Measurements from ENCODE around the gene GPR183. TPM values are rescaled to one million over a fixed set of nuclear protein-coding genes. Genes with fewer than 3 reads are reported as not detected.

The GPR183 gene
- total and polyA plus RNA-seq, 2 experiments from 2014 or later = 0.25 TPM; not detected in 1

DNA sequence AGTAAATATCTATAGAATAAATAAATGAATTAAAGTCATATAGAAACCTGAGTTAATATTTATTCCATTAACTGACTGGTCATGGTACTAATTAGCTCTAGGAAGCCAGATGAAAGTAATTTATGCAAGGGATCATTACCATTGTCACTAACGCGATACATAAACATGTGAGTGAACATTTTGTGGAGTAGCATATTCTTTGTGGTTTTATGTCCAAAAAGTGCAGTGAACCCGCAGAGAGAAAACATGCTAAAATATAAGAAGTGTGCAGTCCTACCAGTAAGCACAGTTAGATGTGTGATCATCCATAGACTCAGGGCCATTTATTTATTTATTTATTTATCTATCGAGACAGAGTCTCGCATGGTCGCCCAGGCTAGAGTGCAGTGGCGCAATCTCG is 1.6 kb downstream of the GPR183 start:
- TF ChIP-seq EZH2 (IDR thresholded peaks at IDR 0.05; ENCODE audit: insufficient read depth, poor library complexity, severe bottlenecking) (no peak), EZH2phosphoT487 (IDR thresholded peaks at IDR 0.05; ENCODE audit: insufficient read depth, low read depth) (no peak)
- no peak overlapping the region for H3K9ac ChIP-seq
- H3K4me3 ChIP-seq = no peak overlapping the region
- H3K9me3 ChIP-seq (ENCODE audit: low read depth) = no peaks in the 10 kb centered on the region
- no peaks in the 10 kb centered on the region for H3K36me3 ChIP-seq (ENCODE audit: low read depth)
- H3K9me2 ChIP-seq (ENCODE audit: insufficient read depth) = no peaks in the 10 kb centered on the region
- no peak overlapping the region for H2AFZ ChIP-seq
- peaks cover 37% of the 10 kb centered on the region for H3K4me1 ChIP-seq (ENCODE audit: insufficient read depth)
- H3K4me2 ChIP-seq (ENCODE audit: unreplicated experiment) = no peak overlapping the region
- no peak for DNase-seq
- WGBS, 2 experiments (ENCODE audit: low coverage in 1 of 2, low lambda C conversion rate in 2 of 2, missing lambda C conversion rate in 2 of 2) = 86 to 91% methylated on average over 8 of the region's 8 CpGs
- H3F3A ChIP-seq (ENCODE audit: insufficient read depth) = peaks cover 35% of the 10 kb centered on the region
- H3K79me2 ChIP-seq (ENCODE audit: insufficient read depth) = 0 out of 2 replicates have a peak, but pooled peaks cover 4% of the 10 kb centered on the region
- H4K20me1 ChIP-seq (ENCODE audit: insufficient read depth) = no peaks in the 10 kb centered on the region
- in situ Hi-C loops (cut with MboI) = no loop called here
- no peak overlapping the region for H3K27ac ChIP-seq
- no peaks in the 10 kb centered on the region for H3K27me3 ChIP-seq (replicated peaks; ENCODE audit: insufficient read depth)

DNA sequence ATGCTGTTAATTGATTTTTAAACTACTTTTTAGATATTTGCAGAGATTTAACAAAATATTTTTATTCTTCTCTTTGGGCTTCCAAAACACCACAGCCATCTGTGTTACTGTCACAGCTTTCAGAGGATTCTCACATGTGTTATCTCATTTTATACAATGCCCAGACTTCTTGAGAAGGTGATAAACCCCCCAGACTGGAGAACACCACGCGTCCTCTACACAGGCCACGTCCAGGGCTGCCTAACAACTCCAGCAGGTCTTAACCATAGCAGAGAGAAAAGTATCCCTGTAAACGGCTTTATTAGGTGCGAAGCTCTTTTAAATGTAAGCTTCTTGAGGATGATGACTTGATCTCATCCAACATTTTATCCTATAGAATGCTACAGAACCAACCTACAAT is 2.0 kb downstream of the GPR183 start:
- WGBS, 2 experiments (ENCODE audit: low coverage in 1 of 2, low lambda C conversion rate in 2 of 2, missing lambda C conversion rate in 2 of 2) = 96 to 98% methylated on average over 5 of the region's 5 CpGs
- Histone ChIP-seq H3K79me2 (ENCODE audit: insufficient read depth) (0 out of 2 replicates have a peak, but pooled peaks cover 4% of the 10 kb centered on the region), H3K27ac (no peak overlapping the region), H3K9ac (no peak overlapping the region), H3K9me2 (ENCODE audit: insufficient read depth) (no peaks in the 10 kb centered on the region), H3K4me2 (ENCODE audit: unreplicated experiment) (no peak overlapping the region), H2AFZ (no peak overlapping the region), H3K4me3 (no peak overlapping the region), H3K36me3 (ENCODE audit: low read depth) (no peaks in the 10 kb centered on the region), H3F3A (ENCODE audit: insufficient read depth) (peaks cover 33% of the 10 kb centered on the region), H3K4me1 (ENCODE audit: insufficient read depth) (peaks cover 34% of the 10 kb centered on the region), H3K9me3 (ENCODE audit: low read depth) (no peaks in the 10 kb centered on the region), H3K27me3 (replicated peaks; ENCODE audit: insufficient read depth) (no peaks in the 10 kb centered on the region), H4K20me1 (ENCODE audit: insufficient read depth) (no peaks in the 10 kb centered on the region)
- TF ChIP-seq EZH2phosphoT487 (IDR thresholded peaks at IDR 0.05; ENCODE audit: insufficient read depth, low read depth) = no peak
- TF ChIP-seq EZH2 (IDR thresholded peaks at IDR 0.05; ENCODE audit: insufficient read depth, poor library complexity, severe bottlenecking) = no peak
- in situ Hi-C loops (cut with MboI) = no loop called here
- no peak for DNase-seq

DNA sequence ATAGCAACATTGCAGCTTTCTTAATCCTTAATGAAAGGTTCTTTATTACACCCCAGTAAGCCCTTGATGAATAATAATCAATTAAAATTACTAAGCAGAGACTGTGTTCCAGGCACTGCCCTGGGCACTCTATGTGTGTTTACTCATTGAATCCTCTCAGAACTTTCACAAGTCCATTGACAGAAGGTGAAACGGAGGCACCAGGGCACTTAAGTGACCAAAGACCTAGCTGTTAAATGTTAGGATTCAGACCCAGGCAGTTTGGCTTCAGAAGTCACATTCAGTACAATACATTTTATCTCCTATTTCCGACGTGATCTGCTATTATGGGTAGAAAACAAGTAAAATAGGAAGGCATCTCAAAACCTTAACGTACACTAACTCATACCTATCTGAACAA is 2.7 kb downstream of the GPR183 start:
- no peak overlapping the region for H3K4me3 ChIP-seq
- no peak overlapping the region for H3K9ac ChIP-seq
- no peak overlapping the region for H2AFZ ChIP-seq
- no peak for DNase-seq
- in situ Hi-C loops (cut with MboI) = no loop called here
- no peaks in the 10 kb centered on the region for H3K27me3 ChIP-seq (replicated peaks; ENCODE audit: insufficient read depth)
- WGBS, 2 experiments (ENCODE audit: low coverage in 1 of 2, low lambda C conversion rate in 2 of 2, missing lambda C conversion rate in 2 of 2) = 90 to 95% methylated on average over 4 of the region's 4 CpGs
- H3K9me3 ChIP-seq (ENCODE audit: low read depth) = no peaks in the 10 kb centered on the region
- no peaks in the 10 kb centered on the region for H3K9me2 ChIP-seq (ENCODE audit: insufficient read depth)
- peaks cover 26% of the 10 kb centered on the region for H3F3A ChIP-seq (ENCODE audit: insufficient read depth)
- H3K4me1 ChIP-seq (ENCODE audit: insufficient read depth) = peaks cover 28% of the 10 kb centered on the region
- H3K79me2 ChIP-seq (ENCODE audit: insufficient read depth) = 0 out of 2 replicates have a peak, but pooled peaks cover 4% of the 10 kb centered on the region
- no peaks in the 10 kb centered on the region for H3K36me3 ChIP-seq (ENCODE audit: low read depth)
- no peaks in the 10 kb centered on the region for H4K20me1 ChIP-seq (ENCODE audit: insufficient read depth)
- no peak overlapping the region for H3K27ac ChIP-seq
- H3K4me2 ChIP-seq (ENCODE audit: unreplicated experiment) = no peak overlapping the region
- TF ChIP-seq EZH2phosphoT487 (IDR thresholded peaks at IDR 0.05; ENCODE audit: insufficient read depth, low read depth) (no peak), EZH2 (IDR thresholded peaks at IDR 0.05; ENCODE audit: insufficient read depth, poor library complexity, severe bottlenecking) (no peak)

- no peaks in the 10 kb centered on the region for H3K9me3 ChIP-seq (ENCODE audit: low read depth)
- TF ChIP-seq EZH2phosphoT487 (IDR thresholded peaks at IDR 0.05; ENCODE audit: insufficient read depth, low read depth) (no peak), EZH2 (IDR thresholded peaks at IDR 0.05; ENCODE audit: insufficient read depth, poor library complexity, severe bottlenecking) (no peak)
- DNase-seq = no peak
- H2AFZ ChIP-seq = no peak overlapping the region
- in situ Hi-C loops (cut with MboI) = no loop called here
- no peak overlapping the region for H3K9ac ChIP-seq
- H3K4me1 ChIP-seq (ENCODE audit: insufficient read depth) = peaks cover 22% of the 10 kb centered on the region
- no peaks in the 10 kb centered on the region for H3K27me3 ChIP-seq (replicated peaks; ENCODE audit: insufficient read depth)
- peaks cover 21% of the 10 kb centered on the region for H3F3A ChIP-seq (ENCODE audit: insufficient read depth)
- no peak overlapping the region for H3K27ac ChIP-seq
- no peak overlapping the region for H3K4me2 ChIP-seq (ENCODE audit: unreplicated experiment)
- no peak overlapping the region for H3K4me3 ChIP-seq
- no peaks in the 10 kb centered on the region for H3K9me2 ChIP-seq (ENCODE audit: insufficient read depth)
- H3K79me2 ChIP-seq (ENCODE audit: insufficient read depth) = 0 out of 2 replicates have a peak, but pooled peaks cover 4% of the 10 kb centered on the region
- WGBS, 2 experiments (ENCODE audit: low coverage in 1 of 2, low lambda C conversion rate in 2 of 2, missing lambda C conversion rate in 2 of 2) = 90 to 95% methylated on average over 14 of the region's 14 CpGs
- no peaks in the 10 kb centered on the region for H4K20me1 ChIP-seq (ENCODE audit: insufficient read depth)
- H3K36me3 ChIP-seq (ENCODE audit: low read depth) = no peaks in the 10 kb centered on the region
These were observed 3.2 kb downstream of the GPR183 start for GRCh38 chr13:99303863-99304521.

All from GM23248 (cell line).